ENCODE results near the gene DNAAF2. TPM values are rescaled to one million over a fixed set of nuclear protein-coding genes. Genes with fewer than 3 reads are reported as not detected.
"Not testable (repeated sequence)": the region's sequence is repeated elsewhere in the genome, so short reads cannot be mapped to it uniquely, and the experiment has no call there.

DNAAF2 gene
- total RNA-seq, 1 experiment from 2014 or later, result 23.1 TPM

DNA sequence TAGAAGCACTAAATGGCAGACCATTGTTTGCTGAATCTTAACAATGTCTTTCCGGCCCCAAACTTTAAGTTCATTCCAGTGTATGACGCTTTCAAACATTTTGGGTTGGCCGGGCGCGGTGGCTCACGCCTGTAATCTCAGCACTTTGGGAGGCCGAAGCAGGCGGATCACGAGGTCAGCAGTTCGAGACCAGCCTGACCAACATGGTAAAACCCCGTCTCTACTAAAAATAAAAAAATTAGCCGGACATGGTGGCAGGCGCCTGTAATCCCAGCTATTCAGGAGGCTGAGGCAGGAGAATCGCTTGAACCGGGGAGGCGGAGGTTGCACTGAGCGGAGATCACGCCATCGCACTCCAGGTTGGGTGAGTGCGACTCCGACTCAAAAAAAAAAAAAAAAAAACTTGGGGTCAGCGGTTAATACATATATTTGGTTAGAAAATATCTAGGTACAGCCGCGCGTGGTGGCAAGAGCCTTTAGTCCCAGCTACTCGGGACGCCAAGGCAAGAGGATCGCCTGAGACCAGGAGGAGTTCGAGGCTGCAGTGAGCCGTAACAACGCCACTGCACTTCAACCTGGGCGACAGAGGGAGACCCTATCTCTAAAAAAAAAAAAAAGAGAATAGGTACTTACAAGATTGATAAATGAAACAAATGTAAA, 49.9 kb downstream of the DNAAF2 start:
- Histone ChIP-seq H4K20me1 (ENCODE audit: insufficient read depth, low read depth, low read length) (peaks cover 35% of the 10 kb centered on the region), H3K9ac (ENCODE audit: low read length) (peak overlapping the region; percentile 96), H3K36me3 (ENCODE audit: insufficient read depth, low read length) (peaks cover 35% of the 10 kb centered on the region), H3K4me1 (ENCODE audit: low read length) (peaks cover 21% of the 10 kb centered on the region), H3K79me2 (ENCODE audit: low read length) (peaks cover 48% of the 10 kb centered on the region), H3K4me3 (ENCODE audit: low read length) (peak overlapping the region; percentile 95), H3K27ac (ENCODE audit: low read length) (peak overlapping the region; percentile 81), H3K4me2 (ENCODE audit: low read depth, low read length, poor library complexity, severe bottlenecking) (peak overlapping the region; percentile 87)
- peak; percentile 67 for DNase-seq
- H2AFZ ChIP-seq (ENCODE audit: low read length); H3K9me2 ChIP-seq (replicated peaks; ENCODE audit: insufficient read depth, low read length); H3K27me3 ChIP-seq (ENCODE audit: low read length); H3K9me3 ChIP-seq (ENCODE audit: low read length): not testable (repeated sequence)

DNA sequence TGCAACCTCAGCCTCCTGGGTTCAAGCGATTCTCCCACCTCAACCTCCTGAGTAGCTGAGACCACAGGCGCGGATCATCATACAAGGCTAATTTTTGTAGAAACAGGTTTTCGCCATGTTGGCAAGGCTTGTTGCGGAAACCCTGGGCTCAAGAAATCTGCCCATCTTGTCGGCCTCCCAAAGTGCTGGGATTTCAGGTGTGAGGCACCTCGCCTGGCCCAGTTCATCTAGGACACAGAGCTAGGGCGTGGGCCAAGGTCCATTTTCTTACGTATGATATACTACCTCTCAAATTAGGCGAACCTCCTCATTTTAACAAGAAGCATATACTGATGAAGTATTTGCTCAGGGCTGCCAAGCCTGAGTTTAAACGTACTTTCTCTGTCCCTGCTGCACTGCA, 51.0 kb downstream of the DNAAF2 start:
- no peaks in the 10 kb centered on the region for H3K27me3 ChIP-seq (ENCODE audit: low read length)
- peaks cover 35% of the 10 kb centered on the region for H3K36me3 ChIP-seq (ENCODE audit: insufficient read depth, low read length)
- no peak overlapping the region for H2AFZ ChIP-seq (ENCODE audit: low read length)
- H3K79me2 ChIP-seq (ENCODE audit: low read length), result peaks cover 48% of the 10 kb centered on the region
- peaks cover 21% of the 10 kb centered on the region for H3K4me1 ChIP-seq (ENCODE audit: low read length)
- peak overlapping the region; percentile 96; the same call in 1 of the 2 replicates for H3K9ac ChIP-seq (ENCODE audit: low read length)
- peak overlapping the region; percentile 87 for H3K4me2 ChIP-seq (ENCODE audit: low read depth, low read length, poor library complexity, severe bottlenecking)
- H4K20me1 ChIP-seq (ENCODE audit: insufficient read depth, low read depth, low read length), result peaks cover 41% of the 10 kb centered on the region
- H3K27ac ChIP-seq (ENCODE audit: low read length), result no peak overlapping the region
- peak overlapping the region; percentile 95; the same call in 1 of the 2 replicates for H3K4me3 ChIP-seq (ENCODE audit: low read length)
- no peaks in the 10 kb centered on the region for H3K9me3 ChIP-seq (ENCODE audit: low read length)
- no peaks in the 10 kb centered on the region for H3K9me2 ChIP-seq (replicated peaks; ENCODE audit: insufficient read depth, low read length)
- no peak for DNase-seq

DNA sequence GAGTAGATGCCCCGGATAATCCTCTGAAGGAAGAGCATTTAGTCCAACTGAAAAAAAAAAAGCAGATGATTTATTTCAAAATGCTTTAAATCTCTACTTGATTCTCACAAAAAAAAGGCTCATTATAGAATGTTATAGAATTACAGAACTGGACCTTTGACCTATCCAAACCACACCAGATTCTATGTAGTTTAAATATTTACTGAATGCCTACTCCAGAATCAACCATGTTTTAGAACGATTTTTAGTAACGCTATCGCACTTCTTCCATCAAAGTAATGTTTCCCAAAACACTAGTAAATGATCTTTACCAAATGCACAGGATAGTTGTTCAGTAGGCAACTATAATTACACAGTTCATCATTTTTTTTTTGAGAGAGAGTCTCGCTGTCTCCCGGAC, 51.4 kb downstream of the DNAAF2 start:
- Histone ChIP-seq H3K9me2 (replicated peaks; ENCODE audit: insufficient read depth, low read length) (no peaks in the 10 kb centered on the region), H3K79me2 (ENCODE audit: low read length) (peaks cover 48% of the 10 kb centered on the region), H3K4me1 (ENCODE audit: low read length) (peaks cover 21% of the 10 kb centered on the region), H3K4me3 (ENCODE audit: low read length) (0 out of 2 replicates have a peak overlapping the region, but pooled peaks have one; percentile 95), H3K27ac (ENCODE audit: low read length) (no peak overlapping the region), H4K20me1 (ENCODE audit: insufficient read depth, low read depth, low read length) (peaks cover 44% of the 10 kb centered on the region), H3K36me3 (ENCODE audit: insufficient read depth, low read length) (peaks cover 35% of the 10 kb centered on the region), H3K9ac (ENCODE audit: low read length) (no peak overlapping the region), H3K27me3 (ENCODE audit: low read length) (no peaks in the 10 kb centered on the region), H3K4me2 (ENCODE audit: low read depth, low read length, poor library complexity, severe bottlenecking) (peak overlapping the region; percentile 87), H3K9me3 (ENCODE audit: low read length) (no peaks in the 10 kb centered on the region), H2AFZ (ENCODE audit: low read length) (no peak overlapping the region)
- DNase-seq, result no peak

DNA sequence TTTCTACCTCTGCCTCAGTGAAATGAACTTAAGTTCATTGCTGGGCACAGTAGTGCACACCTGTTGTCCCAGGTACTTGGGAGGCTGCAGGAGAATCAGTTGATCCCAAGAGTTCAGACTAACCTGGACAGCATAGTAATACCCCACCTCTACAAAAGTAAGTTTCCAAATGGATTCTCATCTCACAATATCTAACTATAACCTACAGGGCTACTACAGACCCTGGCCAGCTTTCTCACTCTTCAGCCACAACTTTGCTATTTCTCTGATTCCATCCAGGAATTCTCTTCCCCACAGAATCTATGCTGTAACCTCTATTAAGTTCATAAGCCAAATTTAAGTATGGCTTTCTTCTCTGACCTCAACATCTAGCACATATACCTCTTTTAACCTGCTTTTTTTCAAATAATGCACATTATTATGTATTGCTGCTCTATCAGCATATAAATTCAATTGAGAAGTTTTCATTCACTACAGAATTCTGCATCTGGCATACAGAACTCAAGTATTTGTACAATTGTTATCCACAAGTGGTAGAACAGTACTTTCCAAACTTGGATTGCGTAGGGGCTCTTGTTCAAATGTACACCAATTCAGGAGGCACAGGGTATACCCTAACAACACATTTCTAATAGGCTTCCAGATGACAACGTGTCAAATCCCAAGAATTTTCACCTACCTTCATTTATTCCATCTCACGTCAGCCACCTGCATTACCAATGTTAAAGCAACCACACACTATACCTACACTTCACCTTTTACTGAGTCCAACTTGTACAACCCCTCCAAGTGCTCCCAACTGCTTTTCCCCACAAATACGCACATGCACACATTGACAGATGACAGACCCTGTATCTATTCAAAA, 52.7 kb downstream of the DNAAF2 start:
- Histone ChIP-seq H3K79me2 (ENCODE audit: low read length) (peaks cover 48% of the 10 kb centered on the region), H3K4me2 (ENCODE audit: low read depth, low read length, poor library complexity, severe bottlenecking) (no peak overlapping the region), H3K27ac (ENCODE audit: low read length) (no peak overlapping the region), H3K9ac (ENCODE audit: low read length) (no peak overlapping the region), H3K4me3 (ENCODE audit: low read length) (no peak overlapping the region), H3K36me3 (ENCODE audit: insufficient read depth, low read length) (peaks cover 41% of the 10 kb centered on the region), H4K20me1 (ENCODE audit: insufficient read depth, low read depth, low read length) (peaks cover 44% of the 10 kb centered on the region), H3K9me2 (replicated peaks; ENCODE audit: insufficient read depth, low read length) (no peaks in the 10 kb centered on the region), H3K27me3 (ENCODE audit: low read length) (no peaks in the 10 kb centered on the region), H3K4me1 (ENCODE audit: low read length) (peaks cover 21% of the 10 kb centered on the region), H3K9me3 (ENCODE audit: low read length) (no peaks in the 10 kb centered on the region), H2AFZ (ENCODE audit: low read length) (no peak overlapping the region)
- peak; percentile 69 for DNase-seq

DNA sequence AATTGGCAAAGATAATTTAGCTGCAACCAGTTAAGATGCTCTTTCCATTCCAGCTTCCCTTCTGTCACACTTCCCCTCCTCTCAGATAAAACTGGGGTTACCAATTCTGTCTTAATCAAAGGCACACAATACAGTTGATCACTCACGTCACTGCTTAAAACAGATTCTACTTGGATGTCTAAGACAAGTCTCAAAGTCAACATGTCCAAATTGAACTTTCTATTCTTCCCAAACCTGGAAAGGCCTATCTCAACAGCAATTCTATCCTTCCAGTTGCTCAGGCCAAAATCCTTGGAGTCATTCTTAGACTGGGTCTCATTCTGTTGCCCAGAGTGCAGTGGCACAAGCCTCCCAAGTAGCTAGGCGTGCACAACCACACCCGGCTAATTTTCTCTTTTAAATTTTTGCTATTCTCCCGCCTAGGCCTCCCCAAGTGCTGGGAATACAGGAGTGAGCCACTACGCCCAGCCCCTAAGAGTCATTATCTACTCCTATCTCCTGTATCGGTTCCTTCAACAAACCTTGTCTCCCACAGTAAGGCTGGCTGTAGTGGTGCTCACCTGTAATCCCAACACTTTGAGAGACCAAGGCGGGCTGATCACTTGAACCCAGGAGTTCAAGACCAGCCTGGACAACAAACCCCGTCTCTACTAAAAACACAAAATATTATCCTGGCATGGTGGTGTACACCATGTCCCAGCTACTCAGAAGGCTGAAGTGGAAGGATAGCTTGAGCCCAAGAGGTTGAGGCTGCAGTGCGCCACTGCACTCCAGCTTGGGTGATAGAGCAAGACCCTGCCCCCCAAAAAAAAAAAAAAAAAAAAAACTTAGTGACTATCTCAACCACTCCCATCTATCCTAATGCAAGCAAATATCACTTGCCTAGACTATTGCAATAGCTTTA, 53.6 kb downstream of the DNAAF2 start:
- no peaks in the 10 kb centered on the region for H3K9me3 ChIP-seq (ENCODE audit: low read length)
- peak; percentile 67 for DNase-seq
- no peak overlapping the region for H2AFZ ChIP-seq (ENCODE audit: low read length)
- H3K9ac ChIP-seq (ENCODE audit: low read length), result no peak overlapping the region
- H3K36me3 ChIP-seq (ENCODE audit: insufficient read depth, low read length), result peaks cover 43% of the 10 kb centered on the region
- no peak overlapping the region for H3K4me3 ChIP-seq (ENCODE audit: low read length)
- H3K4me2 ChIP-seq (ENCODE audit: low read depth, low read length, poor library complexity, severe bottlenecking), result no peak overlapping the region
- no peak overlapping the region for H3K27ac ChIP-seq (ENCODE audit: low read length)
- H3K27me3 ChIP-seq (ENCODE audit: low read length), result no peaks in the 10 kb centered on the region
- H3K4me1 ChIP-seq (ENCODE audit: low read length), result peaks cover 18% of the 10 kb centered on the region
- H4K20me1 ChIP-seq (ENCODE audit: insufficient read depth, low read depth, low read length), result peaks cover 44% of the 10 kb centered on the region
- no peaks in the 10 kb centered on the region for H3K9me2 ChIP-seq (replicated peaks; ENCODE audit: insufficient read depth, low read length)
- peaks cover 48% of the 10 kb centered on the region for H3K79me2 ChIP-seq (ENCODE audit: low read length)

DNA sequence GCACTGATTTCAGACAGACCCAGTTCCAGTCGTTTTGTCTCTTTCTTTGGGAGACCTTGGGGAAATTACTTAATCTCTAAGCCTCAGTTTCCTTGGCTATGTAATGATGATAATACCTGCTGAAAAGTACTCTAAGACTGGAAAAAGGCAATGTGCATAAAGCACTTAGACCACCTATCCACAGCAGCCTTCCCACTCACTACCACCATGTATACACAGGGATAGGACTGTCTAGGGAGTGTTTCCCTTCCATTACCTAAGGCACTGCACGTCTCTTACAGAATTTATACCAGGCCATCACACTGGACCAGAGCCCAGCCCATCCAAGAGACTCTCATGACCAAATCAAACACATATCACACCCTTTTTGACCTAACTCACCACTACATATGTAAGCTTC, 55.2 kb downstream of the DNAAF2 start:
- peaks cover 13% of the 10 kb centered on the region for H3K4me1 ChIP-seq (ENCODE audit: low read length)
- no peak overlapping the region for H3K9ac ChIP-seq (ENCODE audit: low read length)
- no peaks in the 10 kb centered on the region for H3K9me2 ChIP-seq (replicated peaks; ENCODE audit: insufficient read depth, low read length)
- no peaks in the 10 kb centered on the region for H3K27me3 ChIP-seq (ENCODE audit: low read length)
- H3K79me2 ChIP-seq (ENCODE audit: low read length), result peaks cover 34% of the 10 kb centered on the region
- no peak for DNase-seq
- H2AFZ ChIP-seq (ENCODE audit: low read length), result no peak overlapping the region
- peaks cover 33% of the 10 kb centered on the region for H3K36me3 ChIP-seq (ENCODE audit: insufficient read depth, low read length)
- H3K4me3 ChIP-seq (ENCODE audit: low read length), result no peak overlapping the region
- no peaks in the 10 kb centered on the region for H3K9me3 ChIP-seq (ENCODE audit: low read length)
- H4K20me1 ChIP-seq (ENCODE audit: insufficient read depth, low read depth, low read length), result peaks cover 34% of the 10 kb centered on the region
- no peak overlapping the region for H3K4me2 ChIP-seq (ENCODE audit: low read depth, low read length, poor library complexity, severe bottlenecking)
- H3K27ac ChIP-seq (ENCODE audit: low read length), result no peak overlapping the region

DNA sequence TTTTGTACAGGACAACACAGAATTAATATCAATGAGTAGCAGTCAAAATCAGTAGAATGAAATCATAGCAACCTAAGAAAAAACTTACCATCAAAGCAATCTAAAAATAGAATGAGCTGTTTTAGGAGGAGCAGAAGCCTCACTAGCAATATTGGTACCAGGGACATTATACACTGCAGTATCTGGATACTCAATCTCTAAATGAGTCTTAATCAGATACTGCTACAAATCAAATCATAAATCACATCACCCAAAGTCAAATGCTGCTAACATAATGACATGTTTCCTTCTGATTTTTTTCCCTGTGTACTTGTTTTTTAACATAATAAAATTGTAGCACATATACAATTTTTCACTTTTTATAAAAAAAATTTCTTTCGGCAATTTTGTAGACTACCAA, 56.9 kb downstream of the DNAAF2 start:
- H3K9ac ChIP-seq (ENCODE audit: low read length), result no peak overlapping the region
- no peaks in the 10 kb centered on the region for H3K27me3 ChIP-seq (ENCODE audit: low read length)
- H3K9me3 ChIP-seq (ENCODE audit: low read length), result no peaks in the 10 kb centered on the region
- H4K20me1 ChIP-seq (ENCODE audit: insufficient read depth, low read depth, low read length), result peaks cover 18% of the 10 kb centered on the region
- H3K79me2 ChIP-seq (ENCODE audit: low read length), result peaks cover 17% of the 10 kb centered on the region
- no peaks in the 10 kb centered on the region for H3K9me2 ChIP-seq (replicated peaks; ENCODE audit: insufficient read depth, low read length)
- no peak for DNase-seq
- no peak overlapping the region for H3K4me2 ChIP-seq (ENCODE audit: low read depth, low read length, poor library complexity, severe bottlenecking)
- no peak overlapping the region for H3K27ac ChIP-seq (ENCODE audit: low read length)
- H3K4me1 ChIP-seq (ENCODE audit: low read length), result no peaks in the 10 kb centered on the region; the same call in 1 of the 2 replicates
- H2AFZ ChIP-seq (ENCODE audit: low read length), result no peak overlapping the region
- H3K4me3 ChIP-seq (ENCODE audit: low read length), result no peak overlapping the region
- H3K36me3 ChIP-seq (ENCODE audit: insufficient read depth, low read length), result peaks cover 16% of the 10 kb centered on the region
